ENCODE data around the gene RAP2B. TPM values are rescaled to one million over a fixed set of nuclear protein-coding genes. Genes with fewer than 3 reads are reported as not detected.

RAP2B gene
- total RNA-seq, 1 donor from 2014 or later, result 24.5 TPM

GRCh38 chr3:153215966-153216365 lies 53.9 kb downstream of the RAP2B start:
- Mint-ChIP-seq H3K27me3 (ENCODE audit: unreplicated experiment) (no peaks in the 10 kb centered on the region), H3K9me3 (ENCODE audit: unreplicated experiment) (no peaks in the 10 kb centered on the region), H3K4me1 (ENCODE audit: low read depth, unreplicated experiment) (no peaks in the 10 kb centered on the region), H3K27ac (ENCODE audit: unreplicated experiment) (no peak overlapping the region), H3K36me3 (ENCODE audit: unreplicated experiment) (no peaks in the 10 kb centered on the region), H3K4me3 (ENCODE audit: unreplicated experiment) (no peak overlapping the region)
- no peak for DNase-seq
- no peak for TF ChIP-seq CTCF (IDR thresholded peaks at IDR 0.05; ENCODE audit: partially characterized antibody, unreplicated experiment)

GRCh38 chr3:153216928-153217327 lies 54.9 kb downstream of the RAP2B start:
- Mint-ChIP-seq H3K27me3 (ENCODE audit: unreplicated experiment) (no peaks in the 10 kb centered on the region), H3K36me3 (ENCODE audit: unreplicated experiment) (no peaks in the 10 kb centered on the region), H3K4me3 (ENCODE audit: unreplicated experiment) (no peak overlapping the region), H3K9me3 (ENCODE audit: unreplicated experiment) (no peaks in the 10 kb centered on the region), H3K4me1 (ENCODE audit: low read depth, unreplicated experiment) (no peaks in the 10 kb centered on the region), H3K27ac (ENCODE audit: unreplicated experiment) (no peak overlapping the region)
- TF ChIP-seq CTCF (IDR thresholded peaks at IDR 0.05; ENCODE audit: partially characterized antibody, unreplicated experiment), result no peak
- no peak for DNase-seq

- H3K4me1 Mint-ChIP-seq (ENCODE audit: low read depth, unreplicated experiment), result no peaks in the 10 kb centered on the region
- H3K9me3 Mint-ChIP-seq (ENCODE audit: unreplicated experiment), result no peaks in the 10 kb centered on the region
- no peak overlapping the region for H3K27ac Mint-ChIP-seq (ENCODE audit: unreplicated experiment)
- no peaks in the 10 kb centered on the region for H3K36me3 Mint-ChIP-seq (ENCODE audit: unreplicated experiment)
- no peak for TF ChIP-seq CTCF (IDR thresholded peaks at IDR 0.05; ENCODE audit: partially characterized antibody, unreplicated experiment)
- no peak for DNase-seq
- H3K4me3 Mint-ChIP-seq (ENCODE audit: unreplicated experiment), result no peak overlapping the region
- H3K27me3 Mint-ChIP-seq (ENCODE audit: unreplicated experiment), result no peaks in the 10 kb centered on the region
Measured at GRCh38 chr3:153219146-153219545, 57.1 kb downstream of the RAP2B start.
